ENCODE data around the gene NOSTRIN.

Gene NOSTRIN

GRCh38 chr2:168802859-168803725 lies 655 bp downstream of the NOSTRIN start:
- H3K4me1 ChIP-seq (ENCODE audit: control insufficient read depth, insufficient read depth, low read length) = no peaks in the 10 kb centered on the region
- H3K27me3 ChIP-seq (ENCODE audit: control insufficient read depth in 1 of 2, insufficient read depth in 2 of 2, low read length in 2 of 2) = no peaks in the 10 kb centered on the region
- H3K36me3 ChIP-seq (ENCODE audit: control insufficient read depth in 2 of 2, insufficient read depth in 2 of 2, low read length in 2 of 2) = no peaks in the 10 kb centered on the region
- H3K4me3 ChIP-seq (ENCODE audit: low read length in 2 of 2) = peak overlapping the region in 1 of 2 donors; percentile 59
- no peak overlapping the region for H3K27ac ChIP-seq (ENCODE audit: low read length)
- peak overlapping the region in 1 of 2 donors; percentile 42 for H3K9ac ChIP-seq (ENCODE audit: low read length in 2 of 2)
- H3K9me3 ChIP-seq (ENCODE audit: control insufficient read depth in 2 of 2, low read length in 2 of 2) = no peaks in the 10 kb centered on the region

- Histone ChIP-seq H3K4me3 (ENCODE audit: low read length in 2 of 2) (no peak overlapping the region), H3K9me3 (ENCODE audit: control insufficient read depth in 2 of 2, low read length in 2 of 2) (no peaks in the 10 kb centered on the region), H3K36me3 (ENCODE audit: control insufficient read depth in 2 of 2, insufficient read depth in 2 of 2, low read length in 2 of 2) (no peaks in the 10 kb centered on the region), H3K4me1 (ENCODE audit: control insufficient read depth, insufficient read depth, low read length) (no peaks in the 10 kb centered on the region), H3K9ac (ENCODE audit: low read length in 2 of 2) (no peak overlapping the region), H3K27ac (ENCODE audit: low read length) (no peak overlapping the region), H3K27me3 (ENCODE audit: control insufficient read depth in 1 of 2, insufficient read depth in 2 of 2, low read length in 2 of 2) (no peaks in the 10 kb centered on the region)
These were observed 1.8 kb downstream of the NOSTRIN start for GRCh38 chr2:168804214-168804613.

GRCh38 chr2:168805615-168806014 lies 3.2 kb downstream of the NOSTRIN start:
- Histone ChIP-seq H3K27ac (ENCODE audit: low read length) (no peak overlapping the region), H3K36me3 (ENCODE audit: control insufficient read depth in 2 of 2, insufficient read depth in 2 of 2, low read length in 2 of 2) (no peaks in the 10 kb centered on the region), H3K4me3 (ENCODE audit: low read length in 2 of 2) (no peak overlapping the region), H3K9ac (ENCODE audit: low read length in 2 of 2) (no peak overlapping the region), H3K9me3 (ENCODE audit: control insufficient read depth in 2 of 2, low read length in 2 of 2) (no peaks in the 10 kb centered on the region), H3K4me1 (ENCODE audit: control insufficient read depth, insufficient read depth, low read length) (no peaks in the 10 kb centered on the region), H3K27me3 (ENCODE audit: control insufficient read depth in 1 of 2, insufficient read depth in 2 of 2, low read length in 2 of 2) (no peaks in the 10 kb centered on the region)

- Histone ChIP-seq H3K9ac (ENCODE audit: low read length in 2 of 2) (no peak overlapping the region), H3K27ac (ENCODE audit: low read length) (no peak overlapping the region), H3K4me3 (ENCODE audit: low read length in 2 of 2) (no peak overlapping the region), H3K36me3 (ENCODE audit: control insufficient read depth in 2 of 2, insufficient read depth in 2 of 2, low read length in 2 of 2) (no peaks in the 10 kb centered on the region), H3K4me1 (ENCODE audit: control insufficient read depth, insufficient read depth, low read length) (no peaks in the 10 kb centered on the region), H3K9me3 (ENCODE audit: control insufficient read depth in 2 of 2, low read length in 2 of 2) (no peaks in the 10 kb centered on the region), H3K27me3 (ENCODE audit: control insufficient read depth in 1 of 2, insufficient read depth in 2 of 2, low read length in 2 of 2) (no peaks in the 10 kb centered on the region)
These were observed 7.1 kb downstream of the NOSTRIN start for GRCh38 chr2:168809537-168809936.

DNA sequence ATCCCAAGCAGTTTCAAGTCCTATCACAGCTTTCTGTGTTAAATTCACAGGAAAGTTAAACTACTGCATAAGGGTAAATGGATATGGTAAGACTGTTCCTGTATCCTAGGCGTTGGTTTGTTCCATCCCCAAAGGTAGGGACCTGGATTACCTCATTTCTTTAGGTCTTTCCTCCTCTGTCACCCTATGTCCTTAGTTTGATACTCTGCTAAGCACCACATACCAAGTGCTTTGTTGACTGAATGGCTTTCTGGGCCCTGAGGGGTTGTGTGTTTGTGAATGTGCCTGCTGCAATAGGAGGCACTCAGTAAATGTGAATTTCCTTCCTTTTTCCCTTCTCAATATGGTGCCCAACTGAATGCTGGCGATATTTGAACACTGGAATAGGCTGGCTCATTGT lies 7.8 kb downstream of the NOSTRIN start:
- no peak overlapping the region for H3K4me3 ChIP-seq (ENCODE audit: low read length in 2 of 2)
- H3K9me3 ChIP-seq (ENCODE audit: control insufficient read depth in 2 of 2, low read length in 2 of 2) = no peaks in the 10 kb centered on the region
- H3K27me3 ChIP-seq (ENCODE audit: control insufficient read depth in 1 of 2, insufficient read depth in 2 of 2, low read length in 2 of 2) = no peaks in the 10 kb centered on the region
- no peaks in the 10 kb centered on the region for H3K4me1 ChIP-seq (ENCODE audit: control insufficient read depth, insufficient read depth, low read length)
- no peak overlapping the region for H3K9ac ChIP-seq (ENCODE audit: low read length in 2 of 2)
- no peaks in the 10 kb centered on the region for H3K36me3 ChIP-seq (ENCODE audit: control insufficient read depth in 2 of 2, insufficient read depth in 2 of 2, low read length in 2 of 2)
- no peak overlapping the region for H3K27ac ChIP-seq (ENCODE audit: low read length)

DNA sequence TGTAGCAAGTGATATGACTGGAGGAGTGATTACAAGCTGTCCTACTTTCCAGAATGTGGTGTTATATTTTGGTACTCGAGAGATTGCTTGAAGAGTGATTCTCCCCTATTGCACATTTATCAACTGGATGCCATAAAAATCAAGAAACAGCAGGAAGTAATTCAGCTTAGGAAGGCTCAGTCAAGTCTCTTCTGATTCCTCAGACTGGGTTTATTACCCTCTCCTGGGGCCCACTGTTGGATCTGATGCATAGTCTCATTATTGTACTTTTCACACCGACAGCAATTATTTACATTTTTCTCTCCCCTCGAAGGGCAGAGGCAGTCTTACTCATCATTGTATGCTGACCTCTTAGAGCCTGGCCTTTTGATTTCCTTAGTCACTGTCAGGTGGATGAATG lies 9.3 kb downstream of the NOSTRIN start:
- no peaks in the 10 kb centered on the region for H3K36me3 ChIP-seq (ENCODE audit: control insufficient read depth in 2 of 2, insufficient read depth in 2 of 2, low read length in 2 of 2)
- no peak overlapping the region for H3K27ac ChIP-seq (ENCODE audit: low read length)
- no peak overlapping the region for H3K9ac ChIP-seq (ENCODE audit: low read length in 2 of 2)
- no peaks in the 10 kb centered on the region for H3K9me3 ChIP-seq (ENCODE audit: control insufficient read depth in 2 of 2, low read length in 2 of 2)
- no peaks in the 10 kb centered on the region for H3K27me3 ChIP-seq (ENCODE audit: control insufficient read depth in 1 of 2, insufficient read depth in 2 of 2, low read length in 2 of 2)
- no peaks in the 10 kb centered on the region for H3K4me1 ChIP-seq (ENCODE audit: control insufficient read depth, insufficient read depth, low read length)
- H3K4me3 ChIP-seq (ENCODE audit: low read length in 2 of 2) = no peak overlapping the region

DNA sequence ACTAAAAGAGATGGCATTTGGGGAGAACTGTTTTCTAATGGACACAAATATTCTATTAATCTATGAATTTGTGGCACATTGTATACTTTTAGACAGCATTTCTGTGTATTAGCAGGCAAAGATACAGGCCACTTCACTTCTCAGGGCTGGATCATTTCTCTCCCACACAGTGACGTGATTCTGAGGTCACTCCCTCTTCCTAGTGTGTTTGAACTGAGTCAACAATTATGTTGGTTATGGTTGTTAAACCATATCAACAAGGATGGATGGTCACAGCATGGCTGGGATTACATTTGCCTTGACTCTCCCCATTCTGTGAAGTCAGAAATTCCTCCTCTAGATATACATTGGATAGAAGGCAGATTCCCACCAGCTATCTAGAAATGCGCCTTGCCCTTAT lies 11.6 kb downstream of the NOSTRIN start:
- no peak overlapping the region for H3K27ac ChIP-seq (ENCODE audit: low read length)
- no peaks in the 10 kb centered on the region for H3K36me3 ChIP-seq (ENCODE audit: control insufficient read depth in 2 of 2, insufficient read depth in 2 of 2, low read length in 2 of 2)
- H3K27me3 ChIP-seq (ENCODE audit: control insufficient read depth in 1 of 2, insufficient read depth in 2 of 2, low read length in 2 of 2) = no peaks in the 10 kb centered on the region
- H3K9ac ChIP-seq (ENCODE audit: low read length in 2 of 2) = no peak overlapping the region
- H3K9me3 ChIP-seq (ENCODE audit: control insufficient read depth in 2 of 2, low read length in 2 of 2) = no peaks in the 10 kb centered on the region
- no peaks in the 10 kb centered on the region for H3K4me1 ChIP-seq (ENCODE audit: control insufficient read depth, insufficient read depth, low read length)
- H3K4me3 ChIP-seq (ENCODE audit: low read length in 2 of 2) = no peak overlapping the region

GRCh38 chr2:168814939-168815907 lies 12.8 kb downstream of the NOSTRIN start:
- Histone ChIP-seq H3K27ac (ENCODE audit: low read length) (no peak overlapping the region), H3K4me1 (ENCODE audit: control insufficient read depth, insufficient read depth, low read length) (no peaks in the 10 kb centered on the region), H3K27me3 (ENCODE audit: control insufficient read depth in 1 of 2, insufficient read depth in 2 of 2, low read length in 2 of 2) (no peaks in the 10 kb centered on the region), H3K36me3 (ENCODE audit: control insufficient read depth in 2 of 2, insufficient read depth in 2 of 2, low read length in 2 of 2) (no peaks in the 10 kb centered on the region), H3K9ac (ENCODE audit: low read length in 2 of 2) (no peak overlapping the region), H3K9me3 (ENCODE audit: control insufficient read depth in 2 of 2, low read length in 2 of 2) (no peaks in the 10 kb centered on the region), H3K4me3 (ENCODE audit: low read length in 2 of 2) (no peak overlapping the region)

GRCh38 chr2:168816369-168816768 lies 13.9 kb downstream of the NOSTRIN start:
- no peaks in the 10 kb centered on the region for H3K36me3 ChIP-seq (ENCODE audit: control insufficient read depth in 2 of 2, insufficient read depth in 2 of 2, low read length in 2 of 2)
- H3K27ac ChIP-seq (ENCODE audit: low read length) = no peak overlapping the region
- no peak overlapping the region for H3K9ac ChIP-seq (ENCODE audit: low read length in 2 of 2)
- H3K27me3 ChIP-seq (ENCODE audit: control insufficient read depth in 1 of 2, insufficient read depth in 2 of 2, low read length in 2 of 2) = no peaks in the 10 kb centered on the region
- H3K4me1 ChIP-seq (ENCODE audit: control insufficient read depth, insufficient read depth, low read length) = no peaks in the 10 kb centered on the region
- H3K9me3 ChIP-seq (ENCODE audit: control insufficient read depth in 2 of 2, low read length in 2 of 2) = no peaks in the 10 kb centered on the region
- no peak overlapping the region for H3K4me3 ChIP-seq (ENCODE audit: low read length in 2 of 2)

DNA sequence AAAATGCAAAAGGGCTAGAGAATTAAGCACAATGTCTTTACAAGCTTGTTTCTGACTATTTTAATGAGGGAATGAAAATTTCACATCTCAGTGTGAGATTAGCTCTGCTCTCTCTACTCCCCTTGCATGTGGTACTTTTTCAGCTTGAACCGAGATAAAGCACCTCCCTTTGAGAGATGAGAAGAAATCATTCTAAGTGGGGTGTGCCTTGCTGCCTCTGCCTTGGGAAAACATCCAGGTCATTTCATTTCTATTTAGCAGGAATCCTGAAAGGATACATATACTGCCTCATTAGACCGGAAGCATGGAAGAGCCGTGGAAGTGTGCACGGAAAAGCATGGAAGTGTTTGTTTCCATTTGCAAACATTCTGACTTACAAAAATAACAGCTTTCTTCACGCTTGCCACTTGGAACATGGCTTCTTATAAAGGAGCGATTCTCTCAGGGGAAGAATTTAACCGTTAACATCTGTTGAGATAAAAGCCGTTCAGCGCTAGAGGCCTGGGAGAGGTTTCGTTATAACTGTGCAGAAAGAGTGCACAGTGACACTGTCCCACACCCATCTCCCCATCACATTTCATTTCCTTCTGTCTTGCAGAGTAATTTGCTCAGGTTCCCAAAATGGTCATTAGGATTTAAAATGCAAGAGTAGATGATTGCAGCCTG lies 16.7 kb downstream of the NOSTRIN start:
- H3K9ac ChIP-seq (ENCODE audit: low read length in 2 of 2) = peak overlapping the region in 1 of 2 donors; percentile 22
- no peaks in the 10 kb centered on the region for H3K9me3 ChIP-seq (ENCODE audit: control insufficient read depth in 2 of 2, low read length in 2 of 2)
- H3K36me3 ChIP-seq (ENCODE audit: control insufficient read depth in 2 of 2, insufficient read depth in 2 of 2, low read length in 2 of 2) = no peaks in the 10 kb centered on the region
- no peaks in the 10 kb centered on the region for H3K27me3 ChIP-seq (ENCODE audit: control insufficient read depth in 1 of 2, insufficient read depth in 2 of 2, low read length in 2 of 2)
- peak overlapping the region in 1 of 2 donors; percentile 15 for H3K4me3 ChIP-seq (ENCODE audit: low read length in 2 of 2)
- H3K4me1 ChIP-seq (ENCODE audit: control insufficient read depth, insufficient read depth, low read length) = no peaks in the 10 kb centered on the region
- no peak overlapping the region for H3K27ac ChIP-seq (ENCODE audit: low read length)
